ENCODE results near the gene NSG1. TPM values are rescaled to one million over a fixed set of nuclear protein-coding genes. Genes with fewer than 3 reads are reported as not detected.

The NSG1 gene
- total RNA-seq, 3 donors from 2014 or later (not counting 1 experiment from before 2014, with no cell fraction given) = 1.2 to 5.8 TPM; not detected in 1

GRCh38 chr4:4355302-4355701 is 31.6 kb upstream of the NSG1 start:
- DNase-seq (no peak), ATAC-seq (peak in 2 of 3 donors; percentile 46 to 69)
- Histone ChIP-seq H3K27ac (ENCODE audit: low read length) (no peak overlapping the region), H3K9me3 (ENCODE audit: control insufficient read depth, insufficient read depth, low read length) (no peaks in the 10 kb centered on the region), H3K36me3 (ENCODE audit: control insufficient read depth, insufficient read depth, low read length) (no peaks in the 10 kb centered on the region), H3K4me1 (ENCODE audit: control insufficient read depth, insufficient read depth, low read length) (peaks cover 13% of the 10 kb centered on the region), H3K27me3 (ENCODE audit: control insufficient read depth, insufficient read depth, low read length) (no peaks in the 10 kb centered on the region), H3K4me3 (ENCODE audit: low read length) (no peak overlapping the region)
- Mint-ChIP-seq H3K36me3 (no peaks in the 10 kb centered on the region), H3K27ac (no peak overlapping the region), H3K4me1 (peaks cover 10 to 11% of the 10 kb centered on the region in 2 donors), H3K9me3 (no peaks in the 10 kb centered on the region), H3K27me3 (ENCODE audit: low read depth in 2 of 2) (peaks cover 11 to 25% of the 10 kb centered on the region in 2 donors), H3K4me3 (no peak overlapping the region)
- intact Hi-C loops (cut with micrococcal nuclease) = no loop called here
- no peak for TF ChIP-seq CTCF (IDR thresholded peaks at IDR 0.05)
- WGBS (ENCODE audit: insufficient coverage) = 65% methylated on average over 1 of the region's 1 CpG

GRCh38 chr4:4356106-4357041 is 30.5 kb upstream of the NSG1 start:
- H3K36me3 Mint-ChIP-seq = no peaks in the 10 kb centered on the region
- Histone ChIP-seq H3K4me3 (ENCODE audit: low read length) (no peak overlapping the region), H3K9me3 (ENCODE audit: control insufficient read depth, insufficient read depth, low read length) (no peaks in the 10 kb centered on the region), H3K4me1 (ENCODE audit: control insufficient read depth, insufficient read depth, low read length) (peaks cover 13% of the 10 kb centered on the region), H3K27me3 (ENCODE audit: control insufficient read depth, insufficient read depth, low read length) (no peaks in the 10 kb centered on the region), H3K36me3 (ENCODE audit: control insufficient read depth, insufficient read depth, low read length) (no peaks in the 10 kb centered on the region), H3K27ac (ENCODE audit: low read length) (no peak overlapping the region)
- peaks cover 10 to 11% of the 10 kb centered on the region in 2 donors for H3K4me1 Mint-ChIP-seq
- no peak overlapping the region for H3K4me3 Mint-ChIP-seq
- 79% methylated on average over 26 of the region's 26 CpGs for WGBS (ENCODE audit: insufficient coverage)
- no peak for DNase-seq
- no peak overlapping the region for H3K27ac Mint-ChIP-seq
- no peaks in the 10 kb centered on the region for H3K9me3 Mint-ChIP-seq
- H3K27me3 Mint-ChIP-seq (ENCODE audit: low read depth in 2 of 2) = peaks cover 16 to 28% of the 10 kb centered on the region in 2 donors
- no peak for TF ChIP-seq CTCF (IDR thresholded peaks at IDR 0.05)
- intact Hi-C loops (cut with micrococcal nuclease) = no loop called here
- no peak for ATAC-seq

- Mint-ChIP-seq H3K9me3 (no peaks in the 10 kb centered on the region), H3K27ac (no peak overlapping the region), H3K4me3 (no peak overlapping the region), H3K4me1 (peaks cover 10 to 11% of the 10 kb centered on the region in 2 donors), H3K36me3 (no peaks in the 10 kb centered on the region), H3K27me3 (ENCODE audit: low read depth in 2 of 2) (peaks cover 30 to 31% of the 10 kb centered on the region in 2 donors)
- DNase-seq = no peak
- Histone ChIP-seq H3K27ac (ENCODE audit: low read length) (no peak overlapping the region), H3K4me3 (ENCODE audit: low read length) (no peak overlapping the region), H3K4me1 (ENCODE audit: control insufficient read depth, insufficient read depth, low read length) (peaks cover 20% of the 10 kb centered on the region), H3K9me3 (ENCODE audit: control insufficient read depth, insufficient read depth, low read length) (no peaks in the 10 kb centered on the region), H3K27me3 (ENCODE audit: control insufficient read depth, insufficient read depth, low read length) (no peaks in the 10 kb centered on the region), H3K36me3 (ENCODE audit: control insufficient read depth, insufficient read depth, low read length) (no peaks in the 10 kb centered on the region)
- TF ChIP-seq CTCF (IDR thresholded peaks at IDR 0.05) = no peak
- WGBS (ENCODE audit: insufficient coverage) = 72% methylated on average over 13 of the region's 13 CpGs
- intact Hi-C loops (cut with micrococcal nuclease) = no loop called here
- ATAC-seq = no peak
Measured at GRCh38 chr4:4358093-4358854, 28.6 kb upstream of the NSG1 start.
